HG02571 (cell line): ENCODE data around the gene DGLUCY.
"Not testable (repeated sequence)": the region's sequence is repeated elsewhere in the genome, so short reads cannot be mapped to it uniquely, and the experiment has no call there.

Source experiments
- ATAC-seq: cut with Tn5 transposase; IDR thresholded peaks from one replicate; pipeline ENCODE4 v1.9.1; 2021; ENCODE audit warnings: mild to moderate bottlenecking, moderate library complexity; ENCODE audit not compliant: unreplicated experiment

DGLUCY gene

GRCh38 chr14:91202234-91202974 lies 88.5 kb downstream of the DGLUCY start:
- no peak for ATAC-seq

- no peak for ATAC-seq
These were observed 90.8 kb downstream of the DGLUCY start for GRCh38 chr14:91204657-91205056.

- no peak for ATAC-seq
These were observed 91.6 kb downstream of the DGLUCY start for GRCh38 chr14:91205459-91205858.

GRCh38 chr14:91207008-91207407 lies 93.1 kb downstream of the DGLUCY start:
- no peak for ATAC-seq

GRCh38 chr14:91211017-91211416 lies 97.1 kb downstream of the DGLUCY start:
- ATAC-seq = no peak

GRCh38 chr14:91214306-91214705 lies 100.4 kb downstream of the DGLUCY start:
- no peak for ATAC-seq

GRCh38 chr14:91215381-91215780 lies 101.5 kb downstream of the DGLUCY start:
- ATAC-seq = no peak

- ATAC-seq = no peak
These were observed 102.9 kb downstream of the DGLUCY start for GRCh38 chr14:91216731-91217226.

- no peak for ATAC-seq
These were observed 104.1 kb downstream of the DGLUCY start for GRCh38 chr14:91218014-91218413.

- ATAC-seq = no peak
These were observed 105.9 kb downstream of the DGLUCY start for GRCh38 chr14:91219517-91220389.

- ATAC-seq = no peak
These were observed 106.7 kb downstream of the DGLUCY start for GRCh38 chr14:91220581-91221000.

GRCh38 chr14:91221270-91221669 lies 107.4 kb downstream of the DGLUCY start:
- no peak for ATAC-seq

- no peak for ATAC-seq
These were observed 109.3 kb downstream of the DGLUCY start for GRCh38 chr14:91223028-91223783.

GRCh38 chr14:91225025-91225424 lies 111.2 kb downstream of the DGLUCY start:
- no peak for ATAC-seq

GRCh38 chr14:91226360-91226759 lies 112.5 kb downstream of the DGLUCY start:
- ATAC-seq = not testable (repeated sequence)

GRCh38 chr14:91227183-91227628 lies 113.3 kb downstream of the DGLUCY start:
- ATAC-seq = no peak

- ATAC-seq = peak; percentile 88
These were observed 114.5 kb downstream of the DGLUCY start for GRCh38 chr14:91228112-91229004.

- ATAC-seq = no peak
These were observed 115.1 kb downstream of the DGLUCY start for GRCh38 chr14:91229005-91229382.

- peak; percentile 42 for ATAC-seq
These were observed 115.9 kb downstream of the DGLUCY start for GRCh38 chr14:91229743-91230200.
